K562 (cell line): ENCODE results near the gene MPG. TPM values are rescaled to one million over a fixed set of nuclear protein-coding genes. Genes with fewer than 3 reads are reported as not detected.
A peak's percentile ranks its signal among the peaks of the same experiment; 100 is the strongest.

Experiments
- FOSL1 ChIP-seq: fragments of 200-800 bp; sonication (Bioruptor generic); conservative IDR thresholded peaks from 2 replicates; pipeline ENCODE4 v1.6.1; 2016; ENCODE audit warnings: missing genetic modification characterization, missing compliant biosample characterization
- HLTF ChIP-seq: fragments of 450-650 bp; IDR thresholded peaks from 2 replicates; pipeline ENCODE4 v1.6.1; 2016
- HMGN3 ChIP-seq: IDR thresholded peaks from 2 replicates; pipeline ENCODE4 v1.6.1; 2011; ENCODE audit warnings: borderline replicate concordance, low read depth, mild to moderate bottlenecking, mixed read lengths, low read length; ENCODE audit not compliant: insufficient read length; ENCODE audit errors: extremely low read depth
- KHSRP ChIP-seq: fragments of 450-650 bp; IDR thresholded peaks from 2 replicates; pipeline ENCODE4 v1.6.1; 2017
- PHF21A ChIP-seq: fragments of 450-650 bp; IDR thresholded peaks from 2 replicates; pipeline ENCODE4 v1.6.1; 2017; ENCODE audit warnings: low read depth, borderline replicate concordance
- REST ChIP-seq, 2 experiments: fragments of 450-650 bp; formaldehyde crosslinking in 1 of 2; IDR thresholded peaks; 2 replicates each; pipeline versions ENCODE4 v1.4.0 to v1.6.1; 2014 to 2020; ENCODE audit warnings: mild to moderate bottlenecking in 2 of 2, borderline replicate concordance in 1 of 2, low read depth in 1 of 2
- SIN3A ChIP-seq, 2 experiments: fragments of 150-350 bp in 1 of 2; IDR thresholded peaks; 2 replicates each; pipeline ENCODE4 v1.6.1; 2011 to 2016; ENCODE audit warnings: borderline replicate concordance in 2 of 2, low read depth in 2 of 2, low read length in 2 of 2, mild to moderate bottlenecking in 2 of 2, moderate library complexity in 2 of 2; ENCODE audit not compliant: control insufficient read depth in 1 of 2
- SRSF7 ChIP-seq: fragments of 200-400 bp; formaldehyde crosslinking; optimal IDR thresholded peaks from 2 replicates; pipeline ENCODE3; 2017; ENCODE audit warnings: mild to moderate bottlenecking, low read depth, low read length
- TFE3 ChIP-seq: fragments of 450-650 bp; formaldehyde crosslinking; IDR thresholded peaks from 2 replicates; pipeline ENCODE4 v1.4.0; 2020; ENCODE audit warnings: mild to moderate bottlenecking, mixed read lengths
- TOE1 ChIP-seq, 2 experiments: fragments of 450-650 bp in 1 of 2; sonication (generic) in 1 of 2; formaldehyde crosslinking in 1 of 2; IDR thresholded peaks; 2 replicates each; pipeline versions ENCODE4 v1.7.1 to v1.8.0; 2016 to 2022; ENCODE audit warnings: borderline replicate concordance in 2 of 2, mild to moderate bottlenecking in 2 of 2, antibody characterized with exemption in 1 of 2, inconsistent platforms in 1 of 2, low read depth in 1 of 2, missing genetic modification reagents in 1 of 2, moderate library complexity in 1 of 2
- ZNF431 ChIP-seq: sonication (generic); formaldehyde crosslinking; IDR thresholded peaks from 2 replicates; pipeline ENCODE4 v1.8.0; 2022; ENCODE audit warnings: mild to moderate bottlenecking, missing genetic modification reagents
- ZNF584 ChIP-seq: fragments of 200-800 bp; sonication (Bioruptor generic); IDR thresholded peaks from 2 replicates; pipeline ENCODE4 v1.6.1; 2016; ENCODE audit warnings: low read depth, mild to moderate bottlenecking, missing genetic modification characterization, missing compliant biosample characterization
- ZNF766 ChIP-seq: fragments of 200-800 bp; sonication (Bioruptor generic); conservative IDR thresholded peaks from 2 replicates; pipeline ENCODE4 v1.6.1; 2016; ENCODE audit warnings: missing genetic modification characterization, missing compliant biosample characterization
- polyA plus RNA-seq, 8 experiments: library from polyadenylated mRNA; depleted of rRNA in 4 of 8; stranded (reverse) in 5 of 8; unstranded in 3 of 8; fragments of >200 nt; fragmentation: Nextera tagmentation in 2 of 8; fragmentation: Illumina TruSeq in 1 of 8; extraction: Ambion mirVana in 2 of 8; extraction: Trizol in 1 of 8; gene quantifications; 2 replicates each; pipeline versions ENCODE4 v1.2.1 to v1.2.3, GENCODE V29; 2011 to 2014; ENCODE audit warnings: inconsistent platforms in 1 of 8, missing spikeins in 1 of 8
- total RNA-seq, 7 experiments: library from RNA; depleted of rRNA in 6 of 7; stranded (reverse); fragments of >200 nt in 6 of 7; fragmentation: Illumina TruSeq in 2 of 7; extraction: Trizol in 2 of 7; gene quantifications; 2 replicates each; pipeline versions ENCODE4 v1.2.1 to v1.2.3, GENCODE V29; 2011 to 2021; ENCODE audit warnings: low replicate concordance in 1 of 7

The MPG gene
- total and polyA plus RNA-seq, 9 of the 15 experiments (the other 6 are each of a cell fraction or from before 2014, with no cell fraction given) = 0.42 to 226 (median 36.2) TPM

- no peak for TF ChIP-seq PHF21A
- TF ChIP-seq KHSRP = no peak
- no peak for TF ChIP-seq HLTF
- TF ChIP-seq ZNF431 (CRISPR knock-in tag) = no peak
- TF ChIP-seq HMGN3 = peak; percentile 53
- peak; percentile 36 for TF ChIP-seq REST (IDR thresholded peaks at IDR 0.05; ENCODE audit: borderline replicate concordance)
- TF ChIP-seq REST (CRISPR knock-in tag; IDR thresholded peaks at IDR 0.05; ENCODE audit: low read depth) = no peak; the same call in 1 of the 2 replicates
- no peak for TF ChIP-seq ZNF766 (CRISPR knock-in tag)
- TF ChIP-seq ZNF584 (CRISPR knock-in tag) = no peak
- no peak for TF ChIP-seq TFE3 (CRISPR knock-in tag)
- TF ChIP-seq FOSL1 (tag) = no peak
- TF ChIP-seq SRSF7 = no peak
- TF ChIP-seq TOE1 (IDR thresholded peaks at IDR 0.05; ENCODE audit: borderline replicate concordance) = no peak
- TF ChIP-seq TOE1 (CRISPR knock-in tag; IDR thresholded peaks at IDR 0.05; ENCODE audit: borderline replicate concordance, low read depth) = no peak
- TF ChIP-seq SIN3A (IDR thresholded peaks at IDR 0.05; ENCODE audit: borderline replicate concordance in 2 of 2, control insufficient read depth in 1 of 2, low read depth in 2 of 2, low read length in 2 of 2) = peak; percentile 72 to 91; a peak in 3 of 4 replicates
These were observed at the start of gene MPG (continued) for GRCh38 chr16:77807-78443.
